Testis (tissue), 2 donors: ENCODE data around the gene HLA-DOA.

Source experiments
- CTCF ChIP-seq, 3 experiments: fragments of 450-650 bp in 2 of 3; fragments of 200-600 bp in 1 of 3; sonication (generic) in 1 of 3; IDR thresholded peaks; one replicate each; pipeline ENCODE4 v1.5.1; 2016 to 2019; ENCODE audit warnings: antibody characterized with exemption in 3 of 3, mild to moderate bottlenecking in 2 of 3, moderate library complexity in 1 of 3
- POLR2A ChIP-seq: fragments of 450-650 bp; IDR thresholded peaks from one replicate; pipeline ENCODE4 v1.6.1; 2017; ENCODE audit warnings: antibody characterized with exemption, mild to moderate bottlenecking, moderate library complexity

DNA sequence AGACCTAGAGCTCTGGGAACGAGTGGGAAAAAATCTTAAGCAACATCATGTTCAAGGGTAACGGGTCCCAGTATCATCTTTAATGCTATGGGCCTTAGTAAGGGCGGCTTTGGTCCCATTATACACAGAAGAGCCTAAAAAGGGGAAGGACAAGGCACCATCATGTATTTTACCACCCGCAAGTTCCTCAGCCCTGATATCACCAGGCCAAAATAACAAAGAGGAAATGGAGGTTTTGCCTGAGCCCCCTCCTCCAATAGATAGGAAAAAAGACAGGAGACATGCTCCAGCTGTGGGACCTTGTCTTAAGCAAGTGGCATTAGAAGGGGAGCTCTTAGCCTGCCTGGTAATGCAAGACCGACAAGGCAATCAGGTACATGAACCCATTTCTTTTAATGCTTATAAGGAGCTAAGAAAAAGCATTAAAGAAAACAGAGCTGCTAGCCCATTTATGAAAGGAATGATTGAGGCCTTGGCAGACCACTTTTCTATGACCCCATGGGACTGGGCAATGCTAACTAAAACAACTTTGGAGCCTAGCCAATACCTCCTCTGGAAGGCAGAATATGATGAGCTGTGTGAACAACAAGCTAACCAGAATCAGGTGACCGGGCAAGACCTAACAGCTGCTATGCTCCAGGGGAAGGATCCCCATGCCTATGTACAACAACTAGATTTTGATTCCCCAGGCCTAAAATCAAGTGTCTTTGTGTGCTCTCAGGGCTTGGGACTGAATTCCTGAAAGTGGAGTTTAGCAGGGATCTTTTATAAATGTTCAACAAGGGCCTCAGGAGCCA lies 40.8 kb upstream of the HLA-DOA start:
- TF ChIP-seq CTCF (IDR thresholded peaks at IDR 0.05), result no peak
- no peak for TF ChIP-seq POLR2A
